ENCODE data around the gene KCNK17.
"Not testable (repeated sequence)": the region's sequence is repeated elsewhere in the genome, so short reads cannot be mapped to it uniquely, and the experiment has no call there.

Gene KCNK17

DNA sequence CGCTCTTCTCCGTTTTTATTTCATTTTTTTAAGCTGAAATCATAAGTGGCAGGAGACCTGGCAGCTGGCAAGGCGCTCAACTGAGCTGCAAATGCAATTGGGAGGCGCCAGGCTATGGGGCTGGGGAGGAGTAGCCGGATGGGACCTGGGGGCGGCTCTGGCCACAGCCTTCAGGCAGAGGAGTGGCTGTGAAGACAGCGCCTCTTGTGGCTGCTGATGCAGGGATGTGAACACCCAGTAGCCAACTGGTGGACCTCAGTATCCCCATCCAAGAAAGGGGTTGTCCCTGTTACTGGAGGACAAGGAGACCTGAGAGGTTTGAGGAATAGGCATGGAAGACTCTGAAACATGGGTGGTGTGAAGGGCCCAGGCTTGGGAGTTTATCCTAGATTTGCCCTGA, 12.6 kb downstream of the KCNK17 start:
- no peak for DNase-seq

DNA sequence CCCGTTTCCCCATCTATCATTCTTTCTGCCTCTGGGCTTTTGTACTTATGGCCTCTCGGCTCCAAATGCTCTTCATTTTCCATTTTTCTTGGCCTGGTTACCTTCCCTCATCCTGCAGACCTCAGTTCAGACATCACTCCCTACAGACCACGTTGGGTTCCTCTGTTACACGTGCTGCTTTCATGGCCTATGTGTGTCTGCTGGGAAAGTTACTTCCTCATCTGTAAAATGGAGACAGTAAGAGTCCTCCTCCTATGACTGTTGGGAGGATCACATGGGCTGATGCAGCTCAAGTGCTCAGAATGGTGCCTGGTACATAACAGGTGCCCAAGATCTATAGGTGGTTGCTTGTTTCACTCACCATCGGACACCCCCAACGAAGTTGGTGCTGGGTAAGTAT, 13.5 kb downstream of the KCNK17 start:
- DNase-seq, result no peak

GRCh38 chr6:39298061-39298460, 16.2 kb downstream of the KCNK17 start:
- DNase-seq, result no peak

- no peak for DNase-seq
Observed at GRCh38 chr6:39296745-39297640, 17.2 kb downstream of the KCNK17 start.

DNA sequence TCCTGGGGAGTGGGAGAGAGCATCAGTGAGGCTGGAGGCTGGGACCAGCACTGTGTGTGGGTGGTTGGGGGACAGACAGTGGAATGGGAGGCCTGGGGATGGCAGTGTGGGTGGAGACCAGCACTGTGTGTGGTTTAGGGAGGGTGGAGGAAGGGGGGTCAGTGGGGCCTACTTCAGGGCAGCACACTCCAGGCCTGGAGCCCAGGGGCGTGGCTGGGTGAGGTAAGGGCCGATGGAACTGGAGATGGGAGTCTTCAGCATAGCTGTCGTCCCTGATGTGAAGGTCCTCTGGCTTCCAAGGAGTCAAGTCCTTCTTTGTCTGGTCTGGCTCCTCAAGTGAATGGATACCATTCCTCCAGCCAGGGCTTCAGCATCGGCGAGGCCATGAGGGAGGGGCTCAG, 18.6 kb downstream of the KCNK17 start:
- DNase-seq, result no peak

GRCh38 chr6:39294899-39295298, 19.3 kb downstream of the KCNK17 start:
- no peak for DNase-seq

DNA sequence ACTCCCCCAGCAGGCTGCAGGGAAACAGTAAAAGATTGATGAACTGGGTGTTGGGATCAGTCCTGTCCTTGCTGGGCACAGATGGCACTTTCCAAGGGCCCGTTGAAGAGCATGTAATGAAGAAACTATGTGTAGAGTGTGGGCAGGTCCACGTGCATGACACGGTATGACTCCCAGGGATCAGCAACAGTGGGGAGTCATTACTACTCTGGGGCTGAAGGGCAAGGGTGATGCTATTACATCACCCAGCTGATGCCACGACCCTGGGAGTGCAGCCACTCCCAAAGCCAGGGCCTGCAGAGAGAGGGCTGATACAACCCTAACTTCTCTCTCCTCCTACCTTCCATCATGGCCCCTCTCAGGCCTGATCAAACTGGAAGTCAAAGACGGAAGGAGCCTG, 20.1 kb downstream of the KCNK17 start:
- no peak for DNase-seq

DNA sequence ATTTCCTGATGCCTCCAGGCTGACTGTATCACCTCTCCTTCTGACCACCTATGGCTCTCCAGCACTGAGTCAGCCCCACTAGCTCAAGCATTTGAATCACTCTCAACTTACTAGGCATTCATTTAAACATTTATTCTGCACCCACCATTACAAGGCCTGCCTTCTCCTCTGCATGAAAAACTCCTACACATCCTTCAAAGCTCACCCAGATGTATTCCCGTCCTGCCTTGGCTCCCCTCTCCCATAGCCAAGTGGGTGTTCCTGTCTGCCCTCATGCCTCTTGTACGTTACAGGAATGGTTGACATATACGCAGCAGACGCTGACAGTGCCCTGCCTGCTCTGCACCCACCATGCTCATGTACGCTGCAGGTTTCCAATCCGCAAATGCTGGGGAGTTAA, 21.6 kb downstream of the KCNK17 start:
- DNase-seq, result no peak

GRCh38 chr6:39289490-39289889, 24.7 kb downstream of the KCNK17 start:
- no peak for DNase-seq

- DNase-seq, result no peak
Observed at GRCh38 chr6:39287601-39288000, 26.6 kb downstream of the KCNK17 start.

DNA sequence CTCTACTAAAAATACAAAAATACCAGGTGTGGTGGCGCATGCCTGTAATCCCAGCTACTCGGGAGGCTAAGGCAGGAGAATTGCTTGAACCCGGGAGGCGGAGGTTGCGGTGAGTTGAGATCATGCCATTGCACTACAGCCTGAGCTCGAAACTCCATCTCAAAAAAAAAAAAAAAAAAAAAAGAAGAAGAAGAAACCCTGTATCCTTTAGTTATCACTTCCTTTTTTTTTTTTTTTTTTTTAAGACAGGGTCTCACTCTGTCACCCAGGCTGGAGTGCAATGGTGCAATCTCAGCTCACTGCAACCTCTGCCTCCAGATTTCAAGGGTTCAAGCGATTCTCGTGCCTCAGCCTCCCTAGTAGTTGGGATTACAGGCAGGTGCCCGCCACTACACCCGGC, 27.6 kb downstream of the KCNK17 start:
- not testable (repeated sequence) for DNase-seq

DNA sequence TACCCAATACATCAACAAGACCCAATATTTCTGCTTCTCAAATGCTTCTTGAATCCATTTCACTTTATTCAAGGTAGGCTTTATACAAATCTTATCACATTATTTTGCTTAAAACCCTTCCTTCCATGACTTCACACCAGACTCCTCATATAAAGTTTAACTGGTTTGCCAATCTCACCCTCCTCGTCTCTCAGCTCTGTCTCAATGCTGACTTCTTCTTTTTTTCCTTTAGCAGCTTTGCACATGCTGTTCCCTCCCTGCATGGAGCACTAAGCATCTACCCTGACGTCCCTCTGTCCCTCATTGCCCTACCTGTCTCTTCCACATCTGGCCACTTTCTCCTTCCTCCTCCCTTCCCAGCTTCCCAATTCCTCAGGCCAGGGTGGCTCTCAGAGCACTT, 31.4 kb downstream of the KCNK17 start:
- no peak for DNase-seq

DNA sequence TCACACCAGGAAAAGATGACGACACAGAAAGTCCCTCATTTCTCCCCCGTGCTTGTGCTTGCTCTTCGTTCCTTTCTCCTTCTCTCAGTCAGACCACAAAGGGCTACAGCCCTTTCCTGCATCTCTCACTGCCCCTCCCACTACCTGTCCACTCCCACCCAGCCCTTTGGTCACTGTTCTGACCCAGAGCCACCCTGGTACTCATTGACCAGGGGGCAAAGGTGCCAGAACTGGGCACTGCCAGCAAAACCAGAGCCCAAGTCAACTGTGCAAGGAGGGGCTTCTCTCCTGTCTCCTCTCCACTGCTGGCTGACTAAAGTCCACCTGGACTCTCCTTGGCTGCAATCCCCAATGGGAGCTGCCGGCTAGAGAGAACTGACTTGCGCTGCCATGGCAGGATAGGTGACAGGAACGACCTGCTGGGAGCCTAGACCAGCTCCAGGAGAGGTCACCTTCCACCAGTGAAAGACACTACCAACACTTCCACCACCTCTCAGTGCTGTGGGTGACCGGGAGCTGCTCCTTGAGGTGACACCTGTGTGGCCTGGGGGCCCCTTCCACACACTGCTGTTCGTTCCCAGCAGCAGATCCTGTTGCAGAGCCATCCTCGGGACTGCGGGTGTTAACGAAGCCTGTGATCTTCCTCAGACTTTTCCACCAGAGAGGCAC, 32.8 kb downstream of the KCNK17 start:
- DNase-seq, result no peak

GRCh38 chr6:39280247-39280731, 33.9 kb downstream of the KCNK17 start:
- DNase-seq, result no peak

DNA sequence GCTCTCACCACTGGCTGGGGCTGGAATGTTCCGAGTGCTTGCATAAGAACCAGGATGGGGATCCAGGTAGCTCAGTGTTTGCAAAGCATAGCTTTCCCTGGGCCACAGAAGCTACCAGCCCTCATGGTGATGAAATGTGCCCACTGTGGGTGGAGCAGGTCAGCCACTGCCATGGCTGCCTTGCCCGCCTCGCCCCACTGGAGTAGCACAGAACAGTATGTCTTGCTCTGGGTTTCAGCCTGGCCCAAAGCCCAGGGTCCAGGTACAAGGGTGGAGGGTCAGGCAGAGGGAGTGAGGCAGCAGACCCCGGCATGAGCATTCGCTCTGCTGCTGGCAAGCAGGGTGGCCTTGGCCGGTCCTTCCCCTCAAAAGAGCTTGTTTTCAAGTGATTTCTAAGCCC, 34.7 kb downstream of the KCNK17 start:
- DNase-seq, result no peak

GRCh38 chr6:39276379-39276995, 37.7 kb downstream of the KCNK17 start:
- no peak for DNase-seq

- DNase-seq, result no peak
Observed at GRCh38 chr6:39274903-39275302, 39.3 kb downstream of the KCNK17 start.

DNA sequence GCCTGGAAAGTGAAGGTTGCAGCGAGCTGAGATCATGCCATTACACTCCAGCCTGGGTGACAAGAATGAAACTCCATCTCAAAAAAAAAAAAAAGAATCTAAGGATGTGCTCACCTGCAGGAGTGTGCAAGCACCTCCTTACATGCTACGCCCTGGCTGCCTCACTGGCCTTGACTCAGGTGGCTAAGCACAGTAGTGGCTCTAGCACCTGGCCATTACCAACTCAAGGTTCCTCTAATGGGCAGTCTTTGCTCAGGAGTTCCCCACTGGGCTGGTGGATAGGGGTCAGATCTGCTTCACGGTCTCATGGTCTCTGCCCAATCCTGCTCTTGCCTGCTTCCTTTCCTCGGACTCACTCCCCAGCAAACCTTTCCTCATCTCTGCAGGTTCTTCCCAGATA, 39.7 kb downstream of the KCNK17 start:
- DNase-seq, result no peak

GRCh38 chr6:39273406-39273821, 40.8 kb downstream of the KCNK17 start:
- DNase-seq, result no peak

DNA sequence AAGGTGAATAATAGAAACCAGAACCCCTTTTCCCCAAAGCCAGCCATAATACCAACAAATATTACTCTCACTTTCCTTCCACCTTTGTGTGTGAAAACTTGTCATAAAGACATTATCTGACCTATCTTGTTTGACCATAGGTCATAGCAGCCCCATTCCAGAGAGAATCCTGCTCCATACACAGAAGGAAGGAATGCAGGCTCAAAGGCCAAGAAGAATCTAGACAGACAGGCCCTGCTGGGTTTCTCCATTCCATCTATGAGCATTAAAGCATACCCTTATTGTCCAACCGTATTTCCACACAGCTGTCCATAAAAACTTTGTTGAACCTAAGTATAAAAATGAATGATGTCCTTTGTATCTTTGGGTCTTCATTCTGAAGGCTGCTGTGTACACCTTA, 44.3 kb downstream of the KCNK17 start:
- DNase-seq, result no peak

GRCh38 chr6:39268721-39269120, 45.5 kb downstream of the KCNK17 start:
- DNase-seq, result no peak

- no peak for DNase-seq
Observed at GRCh38 chr6:39268171-39268570, 46.0 kb downstream of the KCNK17 start.

DNA sequence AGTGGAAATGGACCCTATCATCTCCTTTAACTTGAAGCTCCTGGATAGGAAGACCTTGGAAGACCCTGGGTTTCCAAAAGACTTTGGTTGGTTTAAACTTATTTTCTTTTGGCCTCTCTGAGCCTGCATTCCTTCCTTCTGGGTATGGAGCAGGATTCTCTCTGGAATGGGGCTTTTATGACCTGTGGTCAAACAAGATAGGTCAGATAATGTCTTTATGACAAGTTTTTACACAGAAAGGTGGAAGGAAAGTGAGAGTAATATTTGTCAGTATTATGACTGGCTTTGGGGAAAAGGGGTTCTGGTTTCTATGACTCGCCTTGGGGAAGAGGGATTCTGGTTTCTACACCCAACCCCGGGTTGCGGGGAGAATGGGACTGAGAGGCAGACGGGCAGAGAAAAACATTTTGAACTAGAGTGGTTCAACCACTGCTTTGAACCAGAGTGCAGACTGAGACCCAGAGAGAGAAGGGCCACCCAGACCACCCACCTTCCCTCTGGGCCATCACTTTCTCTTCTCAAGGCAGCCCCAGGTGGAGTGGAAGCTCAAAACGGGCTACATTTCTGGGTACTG, 47.4 kb downstream of the KCNK17 start:
- no peak for DNase-seq

DNA sequence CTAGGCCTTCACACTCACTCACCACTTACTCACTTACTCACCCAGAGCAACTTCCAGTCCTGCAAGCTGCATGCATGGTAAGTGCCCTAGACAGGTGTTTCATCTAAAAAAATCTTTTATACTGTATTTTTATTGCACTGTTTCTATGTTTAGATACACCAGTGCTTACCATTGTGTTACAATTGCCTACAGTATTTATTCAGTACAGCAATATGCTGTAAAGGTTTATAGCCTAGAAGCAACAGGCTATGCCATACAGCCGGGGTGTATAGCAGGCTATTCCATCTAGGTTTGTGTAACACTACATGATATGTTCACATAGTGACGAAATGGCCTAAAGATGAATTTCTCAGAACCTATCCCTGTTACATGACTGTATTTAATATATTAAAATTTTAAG, 47.8 kb downstream of the KCNK17 start:
- no peak for DNase-seq

Data from NCI-H2081 treated with DMSO at 0.1 percent for 48 hours (cell line).